Endothelial cell (in vitro differentiated cells): ENCODE measurements around the gene GPR183. TPM values are rescaled to one million over a fixed set of nuclear protein-coding genes. Genes with fewer than 3 reads are reported as not detected.

Experiments used
- DNase-seq: peaks from one replicate; pipeline ENCODE4 v3.0.0; 2021; ENCODE audit warnings: low spot score
- H3K27ac Mint-ChIP-seq: one replicate; pipeline ENCODE4 v1.8.0; 2021; ENCODE audit warnings: mixed read lengths, inconsistent platforms; ENCODE audit not compliant: unreplicated experiment
- H3K27me3 Mint-ChIP-seq: one replicate; pipeline ENCODE4 v1.8.0; 2021; ENCODE audit warnings: mild to moderate bottlenecking, moderate library complexity, mixed read lengths, inconsistent platforms; ENCODE audit not compliant: unreplicated experiment
- H3K36me3 Mint-ChIP-seq: one replicate; pipeline ENCODE4 v1.8.0; 2021; ENCODE audit warnings: mild to moderate bottlenecking, low read depth, mixed read lengths, inconsistent platforms; ENCODE audit not compliant: unreplicated experiment
- H3K4me1 Mint-ChIP-seq: one replicate; pipeline ENCODE4 v1.8.0; 2021; ENCODE audit warnings: mild to moderate bottlenecking, mixed read lengths, inconsistent platforms; ENCODE audit not compliant: unreplicated experiment
- H3K4me3 Mint-ChIP-seq: one replicate; pipeline ENCODE4 v1.8.0; 2021; ENCODE audit warnings: mild to moderate bottlenecking, mixed read lengths, inconsistent platforms; ENCODE audit not compliant: unreplicated experiment
- H3K9me3 Mint-ChIP-seq: one replicate; pipeline ENCODE4 v1.8.0; 2021; ENCODE audit warnings: mixed read lengths, inconsistent platforms; ENCODE audit not compliant: unreplicated experiment
- total RNA-seq: library from RNA; stranded (reverse); fragmentation: NEBNext Ultra II Directional; extraction: Animal tissue kit (Norgen Biotek cat#: 25700); gene quantifications from one replicate; pipeline ENCODE4 v1.2.1, GENCODE V29; 2021; ENCODE audit not compliant: unreplicated experiment
- TF ChIP-seq, protein P1 (sequence below): fragments of 200-600 bp; sonication (generic); IDR thresholded peaks from one replicate; pipeline ENCODE4 v1.5.0; 2021; ENCODE audit warnings: antibody characterized with exemption; ENCODE audit not compliant: unreplicated experiment

Gene GPR183
- total RNA-seq, 1 donor from 2014 or later = not detected

DNA sequence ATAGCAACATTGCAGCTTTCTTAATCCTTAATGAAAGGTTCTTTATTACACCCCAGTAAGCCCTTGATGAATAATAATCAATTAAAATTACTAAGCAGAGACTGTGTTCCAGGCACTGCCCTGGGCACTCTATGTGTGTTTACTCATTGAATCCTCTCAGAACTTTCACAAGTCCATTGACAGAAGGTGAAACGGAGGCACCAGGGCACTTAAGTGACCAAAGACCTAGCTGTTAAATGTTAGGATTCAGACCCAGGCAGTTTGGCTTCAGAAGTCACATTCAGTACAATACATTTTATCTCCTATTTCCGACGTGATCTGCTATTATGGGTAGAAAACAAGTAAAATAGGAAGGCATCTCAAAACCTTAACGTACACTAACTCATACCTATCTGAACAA lies 2.7 kb downstream of the GPR183 start:
- Mint-ChIP-seq H3K36me3 (no peaks in the 10 kb centered on the region), H3K27me3 (no peaks in the 10 kb centered on the region), H3K9me3 (no peaks in the 10 kb centered on the region), H3K4me3 (no peak overlapping the region), H3K4me1 (no peaks in the 10 kb centered on the region), H3K27ac (no peak overlapping the region)
- TF ChIP-seq, protein P1, sequence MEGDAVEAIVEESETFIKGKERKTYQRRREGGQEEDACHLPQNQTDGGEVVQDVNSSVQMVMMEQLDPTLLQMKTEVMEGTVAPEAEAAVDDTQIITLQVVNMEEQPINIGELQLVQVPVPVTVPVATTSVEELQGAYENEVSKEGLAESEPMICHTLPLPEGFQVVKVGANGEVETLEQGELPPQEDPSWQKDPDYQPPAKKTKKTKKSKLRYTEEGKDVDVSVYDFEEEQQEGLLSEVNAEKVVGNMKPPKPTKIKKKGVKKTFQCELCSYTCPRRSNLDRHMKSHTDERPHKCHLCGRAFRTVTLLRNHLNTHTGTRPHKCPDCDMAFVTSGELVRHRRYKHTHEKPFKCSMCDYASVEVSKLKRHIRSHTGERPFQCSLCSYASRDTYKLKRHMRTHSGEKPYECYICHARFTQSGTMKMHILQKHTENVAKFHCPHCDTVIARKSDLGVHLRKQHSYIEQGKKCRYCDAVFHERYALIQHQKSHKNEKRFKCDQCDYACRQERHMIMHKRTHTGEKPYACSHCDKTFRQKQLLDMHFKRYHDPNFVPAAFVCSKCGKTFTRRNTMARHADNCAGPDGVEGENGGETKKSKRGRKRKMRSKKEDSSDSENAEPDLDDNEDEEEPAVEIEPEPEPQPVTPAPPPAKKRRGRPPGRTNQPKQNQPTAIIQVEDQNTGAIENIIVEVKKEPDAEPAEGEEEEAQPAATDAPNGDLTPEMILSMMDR = no peak
- no peak for DNase-seq

DNA sequence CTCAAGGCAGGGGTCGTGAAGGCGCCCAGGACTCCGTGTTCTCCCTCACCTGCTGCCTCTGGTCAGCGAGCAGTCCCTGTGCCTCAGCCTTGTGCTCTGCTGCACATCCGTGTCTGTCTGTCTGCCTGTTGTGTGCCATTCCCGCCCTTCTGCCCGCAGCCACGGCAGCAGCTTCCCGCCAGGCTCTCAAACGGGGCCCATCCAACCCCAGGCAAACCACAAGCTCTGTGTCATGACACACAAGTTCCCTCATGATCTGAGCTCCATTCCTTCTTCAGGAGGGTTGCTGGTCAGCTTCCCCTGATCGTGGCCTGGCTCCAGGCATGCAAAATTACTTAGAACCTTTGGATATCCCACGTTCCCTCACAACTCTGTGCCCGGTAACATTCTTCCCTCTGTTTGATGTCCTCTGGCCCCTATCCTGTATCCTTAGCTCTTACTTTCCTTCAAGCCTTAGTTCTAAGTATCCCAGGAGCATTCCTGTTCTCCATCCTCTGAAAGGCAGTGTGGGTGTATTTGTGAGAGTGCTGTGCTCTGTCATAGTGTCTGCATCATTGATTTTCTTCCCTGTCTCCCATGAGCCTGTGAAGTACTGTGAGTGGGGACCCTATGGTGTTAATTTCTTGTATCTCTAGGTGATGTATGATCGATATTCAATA lies 3.2 kb downstream of the GPR183 start:
- Mint-ChIP-seq H3K27ac (no peak overlapping the region), H3K9me3 (no peaks in the 10 kb centered on the region), H3K4me3 (no peak overlapping the region), H3K36me3 (no peaks in the 10 kb centered on the region), H3K4me1 (no peaks in the 10 kb centered on the region), H3K27me3 (no peaks in the 10 kb centered on the region)
- TF ChIP-seq, protein P1 = no peak
- no peak for DNase-seq

- Mint-ChIP-seq H3K4me1 (no peaks in the 10 kb centered on the region), H3K27ac (no peak overlapping the region), H3K4me3 (no peak overlapping the region), H3K27me3 (no peaks in the 10 kb centered on the region), H3K9me3 (no peaks in the 10 kb centered on the region), H3K36me3 (no peaks in the 10 kb centered on the region)
- no peak for DNase-seq
- TF ChIP-seq, protein P1 = no peak
Observed at GRCh38 chr13:99302637-99303505, 4.3 kb downstream of the GPR183 start.

DNA sequence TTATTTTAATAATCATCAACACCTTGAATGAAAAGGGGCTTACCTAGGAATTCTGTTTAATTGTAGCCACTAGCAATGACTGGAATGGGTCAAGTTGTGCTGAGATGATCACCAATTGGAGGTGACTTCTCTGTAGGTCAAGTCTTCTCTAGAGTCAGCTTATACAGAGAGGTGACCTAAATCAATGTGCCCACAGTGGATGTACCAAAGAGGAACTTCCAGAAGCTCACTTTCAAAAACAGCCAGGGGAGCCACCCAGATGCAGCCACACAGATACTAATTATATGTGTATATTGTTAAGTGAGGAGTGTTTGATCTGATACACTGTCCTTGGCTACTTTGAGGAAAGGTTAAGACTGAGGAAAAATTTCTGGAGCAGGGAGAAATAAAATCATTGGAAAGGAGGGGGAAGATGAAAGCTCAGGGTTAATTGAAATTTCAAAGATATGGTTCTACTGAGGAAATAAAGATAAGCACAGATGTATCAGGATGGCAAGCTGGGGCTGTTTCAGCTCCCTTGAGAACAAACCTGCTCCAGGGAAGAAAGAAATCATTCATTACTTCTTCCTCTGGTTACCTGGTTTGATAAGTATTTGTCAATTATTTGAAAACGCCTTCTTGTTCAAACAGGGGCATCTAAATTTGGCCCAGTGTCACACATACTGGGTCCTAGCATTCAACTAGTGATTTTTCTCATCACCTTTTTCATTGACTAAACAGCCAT lies 5.1 kb downstream of the GPR183 start:
- Mint-ChIP-seq H3K9me3 (no peaks in the 10 kb centered on the region), H3K36me3 (no peaks in the 10 kb centered on the region), H3K27ac (no peak overlapping the region), H3K4me3 (no peak overlapping the region), H3K27me3 (no peaks in the 10 kb centered on the region), H3K4me1 (no peaks in the 10 kb centered on the region)
- DNase-seq = no peak
- TF ChIP-seq, protein P1 = no peak
